HG03469 (cell line): Measurements from ENCODE around the gene DUSP6.
"Not testable (repeated sequence)": the region's sequence is repeated elsewhere in the genome, so short reads cannot be mapped to it uniquely, and the experiment has no call there.

Source experiments
- ATAC-seq: cut with Tn5 transposase; IDR thresholded peaks from one replicate; pipeline ENCODE4 v1.9.1; 2021; ENCODE audit warnings: mild to moderate bottlenecking, moderate library complexity, moderate number of reproducible peaks; ENCODE audit not compliant: unreplicated experiment

DUSP6 gene

DNA sequence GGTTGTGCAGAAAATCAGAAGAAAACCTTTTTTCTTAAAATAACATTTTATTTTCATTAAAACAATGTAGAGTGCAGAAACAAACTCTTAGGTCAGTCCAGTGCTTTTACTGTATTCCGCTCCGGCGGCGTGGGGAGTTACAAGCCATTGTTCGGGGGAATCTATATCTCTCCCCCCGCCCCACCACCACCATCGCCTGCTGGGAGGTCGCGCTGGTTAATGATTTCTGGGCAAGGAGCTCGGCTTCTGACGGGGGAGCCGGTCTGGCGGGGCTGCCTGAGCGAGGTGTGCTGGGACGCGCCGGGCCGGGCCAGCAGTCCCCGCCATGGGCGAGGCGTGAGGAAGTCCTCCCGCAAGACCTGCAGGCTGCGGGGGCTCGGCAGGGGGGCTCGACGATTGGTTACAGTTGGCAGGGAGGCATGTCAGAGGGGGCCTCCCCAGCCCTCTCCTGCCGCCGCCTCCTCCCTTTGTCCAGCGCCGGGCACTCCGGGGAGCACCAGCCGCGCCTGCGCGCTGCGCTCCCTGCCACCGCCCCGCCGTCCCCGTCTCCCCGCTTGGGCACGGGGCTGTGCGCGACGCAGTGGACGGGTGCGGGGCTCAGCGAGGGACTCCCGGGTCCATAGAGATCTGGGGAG lies 1.0 kb upstream of the DUSP6 start:
- no peak for ATAC-seq

DNA sequence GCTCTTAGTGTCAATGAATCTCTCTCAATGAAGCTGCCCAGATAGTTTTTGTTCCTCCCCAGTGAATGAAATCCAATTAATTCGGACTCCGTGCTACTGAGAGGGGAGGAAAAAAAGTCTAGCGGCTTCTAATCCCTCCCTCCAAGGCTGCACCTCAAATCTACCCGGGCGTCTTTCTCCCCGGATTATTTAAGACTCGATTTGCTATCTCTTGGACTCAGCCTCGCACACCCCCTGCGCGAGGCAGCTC lies 134 bp downstream of the DUSP6 start:
- ATAC-seq, result no peak

DNA sequence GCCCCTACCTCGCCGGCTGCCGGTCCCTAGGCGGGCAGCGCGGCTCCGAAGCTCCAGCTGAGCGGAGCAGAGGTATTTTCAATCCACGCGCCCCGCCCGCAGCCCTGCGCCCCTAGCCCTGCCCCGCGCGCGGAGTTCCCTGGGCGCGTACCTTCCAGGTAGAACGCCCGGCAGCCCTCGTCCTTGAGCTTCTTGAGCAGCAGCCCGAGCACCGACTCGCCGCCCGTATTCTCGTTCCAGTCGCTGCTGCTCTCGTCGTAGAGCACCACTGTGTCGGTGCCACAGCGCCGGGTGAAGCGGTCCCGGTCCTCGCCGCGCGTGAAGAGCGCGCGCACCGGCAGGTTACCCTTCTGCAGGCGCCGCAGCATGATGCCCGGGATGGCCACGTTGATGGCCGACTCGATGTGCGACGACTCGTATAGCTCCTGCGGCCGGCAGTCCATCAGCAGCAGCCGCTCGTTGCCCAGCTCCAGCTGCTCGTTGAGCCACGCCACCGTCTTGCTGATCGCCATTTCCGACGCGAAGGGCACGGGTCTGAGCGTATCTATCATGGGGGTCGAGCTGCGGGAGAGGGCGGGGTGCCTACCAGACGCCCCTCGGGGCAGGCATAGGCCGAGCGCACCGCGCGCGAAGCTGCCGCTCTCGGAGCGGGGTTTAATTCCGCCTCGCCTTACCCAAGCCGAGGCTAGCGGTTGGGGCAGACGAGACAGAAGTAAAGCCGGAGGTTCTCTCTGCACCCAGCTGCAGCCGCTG lies 636 bp downstream of the DUSP6 start:
- no peak for ATAC-seq

DNA sequence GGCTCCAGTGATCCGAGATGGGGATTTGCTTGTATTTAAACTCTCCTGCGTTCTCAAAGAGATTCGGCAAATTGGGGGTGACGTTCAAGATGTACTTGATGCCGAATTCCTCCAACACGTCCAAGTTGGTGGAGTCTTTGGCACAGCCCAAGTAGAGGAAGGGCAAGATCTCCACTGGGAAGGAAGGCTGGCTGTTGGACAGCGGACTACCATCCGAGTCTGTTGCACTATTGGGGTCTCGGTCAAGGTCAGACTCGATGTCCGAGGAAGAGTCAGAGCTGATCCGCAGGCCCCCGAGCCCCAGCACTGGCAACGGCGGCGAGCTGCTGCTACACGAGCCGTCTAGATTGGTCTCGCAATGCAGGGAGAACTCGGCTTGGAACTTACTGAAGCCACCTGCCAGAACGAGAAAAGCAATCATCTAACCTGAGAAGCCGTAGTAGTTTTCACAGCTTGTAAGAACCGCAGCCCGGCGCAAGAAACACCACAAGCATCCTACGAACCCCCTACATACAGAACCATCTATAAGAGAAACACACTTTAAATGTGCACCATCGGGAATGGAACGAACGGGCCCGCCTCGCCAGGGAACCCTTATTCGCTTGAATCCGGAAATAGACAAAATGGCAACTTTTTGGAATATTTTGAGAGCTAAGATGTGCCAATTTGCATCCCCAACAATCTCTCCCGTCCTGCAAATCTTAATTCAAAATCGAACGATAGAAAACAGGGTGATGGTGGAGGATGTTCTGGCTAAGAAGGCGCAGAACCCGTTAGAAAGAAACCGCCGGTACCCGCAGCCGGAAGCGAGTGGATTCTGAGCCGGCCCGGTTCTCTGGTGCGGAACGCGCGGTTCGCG lies 1.4 kb downstream of the DUSP6 start:
- ATAC-seq, result no peak

DNA sequence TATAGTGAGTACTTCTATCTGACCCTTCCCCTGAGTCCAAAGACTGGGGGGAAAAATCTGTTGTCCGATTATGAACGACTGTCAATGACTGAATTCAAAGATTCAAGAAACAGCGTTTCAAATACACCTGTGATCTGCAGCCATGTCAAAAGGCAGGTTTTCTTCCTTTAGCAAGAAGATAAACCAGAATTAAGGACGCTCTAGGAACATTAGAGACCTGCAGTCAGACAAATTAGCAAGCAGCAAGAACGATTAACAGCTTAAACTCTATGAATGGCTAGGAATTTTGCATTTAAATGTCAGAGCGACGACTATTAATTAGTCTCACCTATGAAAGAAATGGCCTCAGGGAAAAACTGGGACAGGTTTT lies 2.1 kb downstream of the DUSP6 start:
- no peak for ATAC-seq

DNA sequence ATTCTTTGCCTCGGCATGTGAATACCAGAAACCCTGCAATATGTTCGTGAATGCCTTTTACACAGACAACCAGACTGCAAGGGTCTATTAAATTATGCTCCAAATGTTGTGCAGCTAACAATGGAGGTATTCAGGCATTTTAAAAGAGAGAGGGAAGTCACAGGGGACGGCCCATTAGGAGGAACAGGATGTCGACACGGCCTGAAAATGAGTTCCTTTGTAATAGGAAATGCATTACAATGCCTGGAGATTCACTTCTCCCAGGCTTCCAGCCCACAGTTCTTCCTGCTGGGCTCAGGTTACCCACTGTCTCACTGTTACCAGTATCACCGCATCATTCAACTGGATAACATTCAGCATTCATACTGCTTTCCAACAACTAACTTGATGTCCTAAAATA lies 2.5 kb downstream of the DUSP6 start:
- ATAC-seq, result no peak

- ATAC-seq, result no peak
Observed at GRCh38 chr12:89348894-89349699, 3.2 kb downstream of the DUSP6 start.

- ATAC-seq, result no peak
Observed at GRCh38 chr12:89347325-89347829, 4.9 kb downstream of the DUSP6 start.

- no peak for ATAC-seq
Observed at GRCh38 chr12:89346741-89347324, 5.5 kb downstream of the DUSP6 start.

DNA sequence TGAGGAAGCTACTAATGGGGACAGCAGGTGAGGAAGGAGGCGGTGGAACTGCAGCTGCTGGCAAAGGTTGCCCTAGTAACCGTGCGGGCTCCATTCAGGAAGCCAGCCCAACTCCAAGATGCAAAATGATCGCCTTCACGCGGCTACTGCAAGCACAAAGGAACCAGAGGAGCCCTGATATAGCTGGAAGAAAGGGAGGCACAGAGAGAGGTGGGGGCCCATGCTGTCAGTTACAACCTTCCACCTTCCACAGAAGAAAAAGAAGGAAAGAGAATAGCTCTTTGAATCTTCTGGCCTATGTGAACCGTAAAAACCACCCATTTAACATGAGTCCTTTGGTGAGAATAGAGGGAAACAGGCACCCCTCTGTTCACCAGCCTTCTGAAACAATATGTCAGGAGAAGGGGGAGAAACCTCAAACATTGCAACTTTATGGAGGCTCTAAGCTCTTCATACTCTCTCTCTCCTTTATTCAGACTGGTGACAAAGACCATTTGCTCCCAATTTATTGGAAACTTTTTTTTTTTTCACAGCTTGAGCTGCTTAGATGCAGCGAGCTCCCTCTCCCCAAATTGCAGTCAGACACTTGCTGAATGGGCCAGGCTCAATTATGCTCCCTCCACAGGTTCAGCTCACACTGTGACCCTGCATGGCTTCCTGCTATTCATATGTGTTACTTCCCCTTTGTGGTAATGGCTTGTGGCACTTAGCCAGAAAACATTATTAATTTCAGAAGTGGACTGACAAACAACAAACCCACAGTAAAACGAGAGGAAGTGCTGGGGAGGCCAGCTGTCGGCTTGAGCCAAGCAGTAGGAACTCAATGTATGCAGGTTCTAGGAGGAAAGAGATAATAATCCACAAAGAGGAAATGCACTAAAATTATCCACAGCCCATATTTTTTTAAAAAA lies 6.2 kb downstream of the DUSP6 start:
- ATAC-seq, result peak; percentile 99

DNA sequence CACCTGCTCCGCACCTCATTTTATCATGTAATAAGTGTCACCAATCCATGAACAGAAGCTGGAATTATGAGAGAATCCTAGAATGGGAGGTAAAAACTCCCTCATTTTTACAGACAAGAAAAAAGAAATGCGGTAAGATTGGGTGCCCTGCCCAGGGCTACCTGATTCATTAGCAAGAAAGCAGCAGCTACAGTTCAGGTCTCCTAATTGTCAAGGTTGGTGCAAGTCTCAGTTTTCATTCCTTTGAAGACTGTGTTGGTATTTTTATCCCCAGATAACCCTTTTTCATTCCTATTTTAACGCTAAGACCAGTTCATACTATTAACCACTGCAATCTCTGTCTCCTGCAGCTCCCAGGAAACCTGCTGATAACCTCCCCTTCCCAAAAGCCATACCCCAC lies 6.9 kb downstream of the DUSP6 start:
- ATAC-seq, result no peak

DNA sequence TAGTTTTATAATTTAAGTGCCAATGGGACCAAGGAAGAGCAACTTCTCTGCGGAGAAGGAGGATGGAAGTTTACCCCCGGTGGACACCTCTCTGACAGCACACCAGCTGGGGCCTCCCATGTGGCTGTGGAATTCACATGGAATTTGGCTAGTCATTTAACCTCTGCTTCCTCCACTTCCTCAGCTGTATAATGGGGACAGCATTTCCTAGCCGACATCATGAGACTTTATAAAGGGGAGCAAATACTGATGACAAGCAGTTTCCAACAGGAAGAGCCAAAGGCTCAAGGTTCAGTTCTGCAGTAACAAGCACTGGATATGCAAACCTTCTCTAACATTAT lies 7.5 kb downstream of the DUSP6 start:
- ATAC-seq, result no peak

DNA sequence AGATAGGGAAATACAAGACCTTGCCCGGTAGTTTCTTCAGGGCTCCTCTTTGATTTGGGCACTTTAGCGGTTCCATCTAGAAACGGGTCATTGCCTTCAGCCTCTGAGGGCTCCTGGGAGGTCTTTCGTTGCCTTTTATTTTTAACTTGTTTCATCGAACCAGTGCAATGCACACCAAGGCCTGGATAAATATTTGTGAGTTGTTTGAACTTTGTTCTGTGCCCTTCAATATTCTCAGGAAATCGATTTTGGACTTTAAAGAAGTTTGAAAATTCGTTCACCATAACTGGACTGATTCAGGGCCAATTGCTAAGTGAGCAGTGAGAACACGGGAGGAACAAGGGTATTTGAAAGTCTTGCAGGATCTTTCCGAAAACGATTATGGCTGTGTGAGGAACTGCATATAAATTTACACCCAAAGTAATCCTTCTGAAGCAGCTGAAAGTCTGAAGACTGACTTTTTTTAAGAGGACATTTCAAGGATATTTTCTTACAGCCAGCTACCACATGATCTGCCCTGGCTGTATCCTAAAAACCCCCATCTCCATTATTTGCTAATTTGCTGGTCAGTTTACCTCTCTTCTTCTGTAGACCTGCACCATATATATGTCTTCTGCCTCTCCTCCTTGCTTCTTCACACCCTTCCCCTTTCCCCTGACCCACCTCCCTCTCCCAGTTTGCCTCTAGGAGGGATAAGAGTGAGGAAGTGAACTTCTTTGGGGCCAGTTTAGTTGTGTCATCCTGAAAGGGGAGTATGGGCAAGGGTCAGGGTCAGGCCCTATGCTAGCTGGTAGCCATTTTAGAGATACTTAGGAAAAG lies 8.0 kb downstream of the DUSP6 start:
- no peak for ATAC-seq

DNA sequence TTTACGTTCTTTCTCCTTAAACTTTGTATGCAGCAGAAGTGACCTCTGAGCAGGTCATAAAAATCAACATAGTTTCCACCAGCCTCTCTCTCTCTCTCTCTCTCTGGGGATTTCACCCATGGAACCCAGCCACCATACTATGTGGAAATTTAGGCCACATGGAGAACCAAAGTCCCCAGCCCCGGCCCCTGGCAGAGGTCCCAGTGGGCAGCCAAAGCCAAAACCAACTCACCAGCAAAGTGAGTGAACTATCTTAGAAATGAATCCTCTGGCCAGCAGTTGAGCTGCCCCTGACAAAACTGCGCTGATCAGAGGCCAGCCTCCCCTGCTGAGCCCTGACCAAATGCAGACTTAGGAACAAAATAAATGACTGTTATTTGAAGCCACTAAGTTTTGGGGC lies 9.2 kb downstream of the DUSP6 start:
- ATAC-seq, result no peak

DNA sequence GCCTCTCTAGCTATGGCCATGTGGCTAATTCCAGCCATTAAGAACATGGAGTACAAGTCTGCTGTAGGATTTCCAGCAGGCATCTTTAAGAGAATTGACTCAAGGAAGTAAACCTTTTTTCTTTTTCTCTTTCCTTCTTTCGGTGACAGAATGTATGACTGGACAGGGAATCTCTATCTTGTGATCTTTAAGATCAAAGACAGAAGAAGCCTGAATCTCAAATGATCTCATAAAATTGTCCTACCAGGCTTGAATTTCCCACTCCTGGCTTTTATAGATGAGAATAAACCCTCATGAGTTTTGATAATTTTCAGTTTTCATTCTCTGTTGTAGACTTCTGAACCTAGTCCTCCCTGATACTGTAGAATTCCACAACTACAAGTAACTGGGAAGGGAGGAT lies 11.4 kb downstream of the DUSP6 start:
- no peak for ATAC-seq

DNA sequence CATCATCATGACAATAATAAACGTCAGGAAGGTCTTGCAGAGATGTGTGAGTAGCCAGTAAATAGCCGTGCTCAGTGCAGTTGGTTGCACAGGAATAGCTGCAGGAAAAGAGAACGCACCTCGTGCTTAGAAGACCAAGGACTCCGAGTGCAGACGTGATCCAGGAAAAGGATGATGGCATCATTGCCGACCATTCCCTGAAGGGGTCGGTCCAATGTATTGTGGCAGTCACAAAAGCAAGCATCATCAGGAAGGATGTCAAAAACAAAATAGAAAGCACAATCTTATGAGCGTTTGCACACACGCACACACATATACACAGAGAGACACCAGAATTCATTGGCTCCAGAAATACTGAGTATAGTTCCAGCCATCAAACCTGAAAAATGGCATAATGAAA lies 12.8 kb downstream of the DUSP6 start:
- no peak for ATAC-seq

DNA sequence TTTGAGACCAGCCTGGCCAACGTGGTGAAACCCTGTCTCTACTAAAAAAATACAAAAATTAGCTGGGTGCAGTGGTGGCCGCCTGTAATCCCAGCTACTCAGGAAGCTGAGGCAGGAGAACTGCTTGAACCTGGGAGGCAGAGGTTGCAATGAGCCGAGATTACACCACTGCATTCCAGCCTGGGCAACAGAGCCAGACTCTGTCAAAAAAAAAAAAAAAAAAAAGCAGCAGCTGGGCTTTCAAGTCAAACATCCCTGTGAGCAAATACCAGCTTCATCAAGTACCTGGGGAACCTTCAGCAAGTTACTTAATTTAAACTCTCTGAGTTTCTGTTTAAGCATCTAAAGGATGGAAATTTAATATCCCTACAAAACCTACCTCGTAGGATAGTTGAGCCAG lies 15.2 kb downstream of the DUSP6 start:
- not testable (repeated sequence) for ATAC-seq

DNA sequence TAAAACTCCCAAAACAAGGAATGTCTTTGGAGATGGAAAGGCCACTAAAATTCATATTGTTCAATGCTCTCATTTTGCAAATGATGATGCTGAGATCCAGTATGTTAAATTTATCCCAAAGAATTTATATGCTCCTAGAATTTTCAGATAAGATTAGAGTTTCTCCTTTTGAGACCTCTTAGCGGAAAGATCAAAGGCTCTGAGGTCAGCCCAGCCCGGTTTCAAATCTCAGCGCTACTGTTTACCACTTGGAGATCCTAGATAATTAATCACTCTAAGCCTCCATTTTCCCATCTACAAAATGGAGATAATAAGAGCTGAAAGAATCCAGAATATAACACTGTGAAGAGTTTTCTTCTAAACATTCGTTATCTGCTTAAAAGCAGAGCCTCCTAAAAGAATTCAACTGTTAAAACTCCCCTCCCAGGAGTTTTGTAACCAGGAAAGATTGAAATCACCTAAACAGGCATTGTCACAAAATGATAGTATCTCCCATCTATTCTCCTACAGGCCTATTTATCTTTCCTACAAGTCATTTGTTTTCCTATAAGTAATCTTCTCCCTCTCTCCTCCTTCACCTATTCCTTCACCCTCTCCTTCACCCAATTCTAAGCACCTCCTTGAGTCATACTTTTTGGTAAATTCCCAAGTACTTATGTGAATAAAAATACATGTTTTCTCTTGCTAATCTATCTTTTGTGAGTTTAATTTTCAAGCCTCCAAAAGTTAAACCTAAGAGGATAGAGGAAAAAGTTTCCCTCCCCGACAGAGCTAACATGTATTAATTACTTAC lies 16.7 kb downstream of the DUSP6 start:
- no peak for ATAC-seq
